Neuronal stem cell (in vitro differentiated cells): ENCODE results near the gene FAU.

Experiments
- DNase-seq: peaks from one replicate; pipeline ENCODE4 v3.0.0-alpha.2; 2013; ENCODE audit warnings: low spot score
- H2AFZ ChIP-seq: one replicate; pipeline ENCODE4 v1.6.1; 2013; ENCODE audit warnings: mild to moderate bottlenecking, low read length, inconsistent platforms
- H2AK5ac ChIP-seq: 2 replicates; pipeline ENCODE4 v1.6.1; 2013; ENCODE audit warnings: low read depth, mild to moderate bottlenecking, inconsistent platforms, low read length, moderate library complexity, mixed read lengths
- H2BK120ac ChIP-seq: 2 replicates; pipeline ENCODE4 v1.6.1; 2013; ENCODE audit warnings: low read depth, mild to moderate bottlenecking, inconsistent platforms, low read length, moderate library complexity, mixed read lengths
- H2BK12ac ChIP-seq: one replicate; pipeline ENCODE4 v1.6.1; 2013; ENCODE audit warnings: low read length, inconsistent platforms
- H2BK15ac ChIP-seq: 2 replicates; pipeline ENCODE4 v1.6.1; 2013; ENCODE audit warnings: mild to moderate bottlenecking, low read length, inconsistent platforms, mixed read lengths
- H2BK5ac ChIP-seq: one replicate; pipeline ENCODE4 v1.6.1; 2013; ENCODE audit warnings: inconsistent platforms, mild to moderate bottlenecking, low read length, moderate library complexity
- H3K14ac ChIP-seq: one replicate; pipeline ENCODE4 v1.6.1; 2013; ENCODE audit warnings: low read length, inconsistent platforms
- H3K18ac ChIP-seq: 2 replicates; pipeline ENCODE4 v1.6.1; 2013; ENCODE audit warnings: low read length, inconsistent platforms
- H3K23ac ChIP-seq: 2 replicates; pipeline ENCODE4 v1.6.1; 2013; ENCODE audit warnings: low read depth, mild to moderate bottlenecking, mixed read lengths, low read length, inconsistent platforms; ENCODE audit not compliant: poor library complexity
- H3K27ac ChIP-seq: replicated peaks from 3 replicates; pipeline ENCODE4 v1.5.1; 2013; ENCODE audit warnings: low read length, inconsistent platforms
- H3K27me3 ChIP-seq, 3 experiments: 2 replicates each; pipeline ENCODE4 v1.6.1; 2013; ENCODE audit warnings: low read length in 3 of 3, mild to moderate bottlenecking in 2 of 3, inconsistent platforms in 1 of 3, low read depth in 1 of 3, mixed read lengths in 1 of 3, moderate library complexity in 1 of 3; ENCODE audit not compliant: control insufficient read depth in 3 of 3, insufficient read depth in 3 of 3
- H3K36me3 ChIP-seq, 2 donors: replicated peaks in 1 of 2; 2 replicates each; pipeline ENCODE4 v1.6.1; 2013; ENCODE audit warnings: low read length in 2 of 2; ENCODE audit not compliant: control insufficient read depth in 2 of 2, insufficient read depth in 2 of 2
- H3K4ac ChIP-seq: 2 replicates; pipeline ENCODE4 v1.6.1; 2013; ENCODE audit warnings: inconsistent platforms, mild to moderate bottlenecking, low read length, moderate library complexity
- H3K4me1 ChIP-seq, 2 donors: 1 replicate in 1 of 2; 2 replicates in 1 of 2; pipeline ENCODE4 v1.6.1; 2013; ENCODE audit warnings: low read length in 2 of 2, low read depth in 1 of 2; ENCODE audit not compliant: control insufficient read depth in 2 of 2, insufficient read depth in 1 of 2
- H3K4me2 ChIP-seq: one replicate; pipeline ENCODE4 v1.6.1; 2013; ENCODE audit warnings: mild to moderate bottlenecking, low read length, inconsistent platforms; ENCODE audit not compliant: insufficient read depth, poor library complexity, severe bottlenecking
- H3K4me3 ChIP-seq, 2 donors: 2 replicates each; pipeline ENCODE4 v1.5.1; 2013; ENCODE audit warnings: low read length in 2 of 2, mild to moderate bottlenecking in 2 of 2, inconsistent platforms in 1 of 2, moderate library complexity in 1 of 2
- H3K79me1 ChIP-seq: one replicate; pipeline ENCODE4 v1.6.1; 2013; ENCODE audit warnings: low read depth, mild to moderate bottlenecking, inconsistent platforms, low read length, moderate library complexity
- H3K9ac ChIP-seq: one replicate; pipeline ENCODE4 v1.6.1; 2013; ENCODE audit warnings: mild to moderate bottlenecking, low read depth, low read length, inconsistent platforms; ENCODE audit not compliant: poor library complexity
- H3K9me3 ChIP-seq, 2 donors: replicated peaks in 1 of 2; 2 replicates each; pipeline versions ENCODE3 to v1.6.1; 2013; ENCODE audit warnings: low read length in 2 of 2, mild to moderate bottlenecking in 2 of 2, inconsistent platforms in 1 of 2, low read depth in 1 of 2, mixed read lengths in 1 of 2, moderate library complexity in 1 of 2; ENCODE audit not compliant: control insufficient read depth in 2 of 2, insufficient read depth in 1 of 2
- H4K8ac ChIP-seq: one replicate; pipeline ENCODE4 v1.6.1; 2013; ENCODE audit warnings: low read depth, mild to moderate bottlenecking, inconsistent platforms, low read length, moderate library complexity
- H4K91ac ChIP-seq: one replicate; pipeline ENCODE4 v1.6.1; 2013; ENCODE audit warnings: low read length, low read depth, mild to moderate bottlenecking, inconsistent platforms; ENCODE audit not compliant: poor library complexity
- WGBS, 2 donors: extraction: QIAGEN DNeasy Blood & Tissue Kit; methylation state at CpG; one replicate each; pipeline ENCODE4 v1.1.7; 2013; ENCODE audit warnings: missing lambda C conversion rate in 2 of 2, mixed read lengths in 1 of 2; ENCODE audit not compliant: insufficient read length in 2 of 2, insufficient replicate concordance in 1 of 2; ENCODE audit errors: extremely low coverage in 2 of 2; 5-methylcytosine and 5-hydroxymethylcytosine counted together

Gene FAU

GRCh38 chr11:65135633-65136145 lies 13.8 kb upstream of the FAU start:
- Histone ChIP-seq H3K36me3 (peaks cover 21 to 22% of the 10 kb centered on the region in 2 donors), H3K27me3 (no peaks in the 10 kb centered on the region), H4K91ac (no peak overlapping the region), H3K79me1 (peaks cover 18% of the 10 kb centered on the region), H4K8ac (no peak overlapping the region), H2BK5ac (no peak overlapping the region), H3K9me3 (no peaks in the 10 kb centered on the region), H3K27ac (peak overlapping the region; percentile 69), H3K18ac (no peak overlapping the region), H3K4me1 (peaks cover 9 to 13% of the 10 kb centered on the region in 2 donors), H2BK15ac (no peak overlapping the region), H2BK120ac (no peak overlapping the region), H3K4ac (no peak overlapping the region), H3K4me2 (peak overlapping the region; percentile 63), H2AK5ac (peak overlapping the region; percentile 3), H3K9ac (no peak overlapping the region), H3K4me3 (peak overlapping the region; percentile 79 to 86), H3K23ac (no peak overlapping the region), H2BK12ac (no peak overlapping the region), H3K14ac (no peak overlapping the region), H2AFZ (peak overlapping the region; percentile 95)
- WGBS, 2 donors = no CpG with 5 or more reads among the region's 11 CpGs
- no peak for DNase-seq

DNA sequence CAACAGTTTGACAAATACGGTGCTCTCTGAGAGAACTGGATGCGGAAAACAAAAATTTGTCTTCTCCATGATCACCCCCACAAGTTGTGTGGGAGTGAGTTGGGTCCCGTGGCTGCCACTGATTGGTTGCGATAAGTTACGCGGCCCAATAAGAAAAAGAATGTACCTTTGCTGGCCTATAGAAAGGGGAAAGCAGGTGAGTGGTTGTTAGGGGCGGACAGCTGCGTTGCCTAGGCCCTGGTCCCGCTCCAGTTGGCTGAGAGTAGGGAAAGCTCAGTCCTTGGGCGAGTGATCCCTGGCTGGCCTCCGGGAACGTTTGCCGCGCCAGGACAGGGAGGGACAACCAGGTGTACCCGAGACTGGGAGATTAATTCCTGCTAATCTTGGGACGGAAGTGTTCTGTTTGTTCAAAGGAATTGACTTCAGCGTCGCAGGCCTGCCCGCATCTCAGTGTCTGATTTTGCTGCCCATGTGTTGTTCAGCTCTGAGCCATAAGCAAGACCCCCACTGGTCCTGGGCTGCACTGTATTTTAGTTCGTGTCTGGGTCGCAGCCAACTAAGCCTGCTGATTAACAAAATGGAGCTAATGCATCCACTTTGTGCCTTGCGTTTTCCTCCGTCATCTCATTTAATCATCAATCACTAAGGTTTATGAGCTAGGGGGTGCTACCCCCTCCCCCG lies 13.2 kb upstream of the FAU start:
- peak overlapping the region; percentile 95 for H2AFZ ChIP-seq
- H3K27me3 ChIP-seq = no peaks in the 10 kb centered on the region
- peaks cover 18% of the 10 kb centered on the region for H3K79me1 ChIP-seq
- H3K18ac ChIP-seq = peak overlapping the region; percentile 89
- H3K27ac ChIP-seq = peak overlapping the region; percentile 86
- H3K4me1 ChIP-seq = peaks cover 9 to 13% of the 10 kb centered on the region in 2 donors
- no peak overlapping the region for H2BK15ac ChIP-seq
- H4K8ac ChIP-seq = no peak overlapping the region
- no peaks in the 10 kb centered on the region for H3K9me3 ChIP-seq
- H3K4ac ChIP-seq = no peak overlapping the region
- peak overlapping the region; percentile 95 for H3K4me2 ChIP-seq
- H3K4me3 ChIP-seq = peak overlapping the region; percentile 79 to 94
- H4K91ac ChIP-seq = no peak overlapping the region
- H2BK5ac ChIP-seq = peak overlapping the region; percentile 99
- H2BK120ac ChIP-seq = no peak overlapping the region
- H3K14ac ChIP-seq = no peak overlapping the region
- H2AK5ac ChIP-seq = no peak overlapping the region
- H3K23ac ChIP-seq = no peak overlapping the region
- H3K9ac ChIP-seq = peak overlapping the region; percentile 87
- peak; percentile 92 for DNase-seq
- no CpG with 5 or more reads among the region's 24 CpGs for WGBS, 2 donors
- peaks cover 26% of the 10 kb centered on the region in 2 donors for H3K36me3 ChIP-seq
- H2BK12ac ChIP-seq = no peak overlapping the region

DNA sequence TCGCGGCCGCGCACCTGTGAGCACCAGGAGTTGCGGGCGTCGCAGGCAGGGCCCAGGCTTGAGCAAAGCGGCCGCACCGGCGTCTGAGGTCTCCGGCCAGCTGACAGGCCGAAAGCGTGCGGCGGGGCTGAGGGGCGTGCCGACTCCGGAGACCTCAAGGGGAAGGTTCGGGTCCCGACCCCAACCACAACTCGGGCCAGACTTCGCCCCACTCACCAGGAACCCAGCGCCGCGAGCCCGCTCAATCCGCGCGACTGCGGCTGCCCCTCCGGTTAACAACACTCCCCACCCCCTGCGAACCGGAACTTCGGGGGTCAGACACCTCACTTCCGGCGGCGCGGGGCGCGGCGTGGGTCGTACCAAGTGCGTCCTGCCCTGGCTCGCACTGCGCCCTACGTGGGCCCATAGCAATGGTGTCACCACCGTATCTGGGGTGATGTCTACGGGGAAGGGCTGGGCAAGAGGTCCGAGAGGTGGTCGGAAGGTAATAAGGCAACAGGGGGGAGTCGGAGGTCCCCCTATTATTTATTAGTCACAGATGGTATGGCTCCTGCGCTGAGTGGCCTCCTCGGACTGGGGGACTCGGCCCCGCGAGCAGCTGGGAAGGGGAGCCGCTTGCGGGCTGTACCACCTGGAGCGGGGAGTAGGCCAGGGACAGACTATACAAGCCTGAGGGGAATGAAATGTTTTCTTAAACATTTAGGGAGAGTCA lies 12.5 kb upstream of the FAU start, which contains the start of gene SYVN1:
Gene SYVN1, minus strand, starts transcription at position 280 of the 712 bp plus-strand sequence. CDS start 918 bp downstream, outside the sequence.
- no peak within 1 kb of the TSS for H4K91ac ChIP-seq
- H3K27me3 ChIP-seq = no peaks in the 10 kb centered on the region
- H2BK5ac ChIP-seq = peak within 1 kb of the TSS; percentile 99
- H3K9ac ChIP-seq = peak within 1 kb of the TSS; percentile 89
- H3K18ac ChIP-seq = peak within 1 kb of the TSS; percentile 98
- H2AK5ac ChIP-seq = peak within 1 kb of the TSS; percentile 63
- peak within 1 kb of the TSS; percentile 97 for H4K8ac ChIP-seq
- DNase-seq = peak; percentile 86
- peak within 1 kb of the TSS; percentile 39 for H3K4ac ChIP-seq
- H3K4me2 ChIP-seq = peak within 1 kb of the TSS; percentile 95
- WGBS, 2 donors = no CpG with 5 or more reads among the region's 60 CpGs
- peak within 1 kb of the TSS; percentile 86 for H3K14ac ChIP-seq
- H3K4me3 ChIP-seq = peak within 1 kb of the TSS; percentile 79 to 94
- H2AFZ ChIP-seq = peak within 1 kb of the TSS; percentile 95
- H2BK15ac ChIP-seq = peak within 1 kb of the TSS; percentile 60
- H3K9me3 ChIP-seq = no peaks in the 10 kb centered on the region
- H2BK120ac ChIP-seq = no peak within 1 kb of the TSS
- no peak within 1 kb of the TSS for H2BK12ac ChIP-seq
- H3K79me1 ChIP-seq = peaks cover 18% of the 10 kb centered on the region
- peak within 1 kb of the TSS; percentile 83 for H3K23ac ChIP-seq
- peaks cover 33% of the 10 kb centered on the region in 2 donors for H3K36me3 ChIP-seq
- peak within 1 kb of the TSS; percentile 86 for H3K27ac ChIP-seq
- H3K4me1 ChIP-seq = peaks cover 9 to 13% of the 10 kb centered on the region in 2 donors

GRCh38 chr11:65133724-65134123 lies 11.8 kb upstream of the FAU start:
- Histone ChIP-seq H3K27me3 (no peaks in the 10 kb centered on the region), H3K9me3 (no peaks in the 10 kb centered on the region), H2BK12ac (no peak overlapping the region), H2BK120ac (no peak overlapping the region), H3K9ac (peak overlapping the region; percentile 89), H2BK5ac (no peak overlapping the region), H3K79me1 (peaks cover 18% of the 10 kb centered on the region), H2AFZ (peak overlapping the region; percentile 95), H3K4ac (no peak overlapping the region), H3K18ac (peak overlapping the region; percentile 21), H3K4me1 (peaks cover 9 to 13% of the 10 kb centered on the region in 2 donors), H2BK15ac (peak overlapping the region; percentile 27), H3K36me3 (peaks cover 38 to 40% of the 10 kb centered on the region in 2 donors), H3K23ac (peak overlapping the region; percentile 58), H3K27ac (no peak overlapping the region), H4K8ac (no peak overlapping the region), H2AK5ac (peak overlapping the region; percentile 63), H3K4me3 (peak overlapping the region; percentile 79 to 94), H4K91ac (no peak overlapping the region), H3K4me2 (peak overlapping the region; percentile 95), H3K14ac (peak overlapping the region; percentile 86)
- WGBS, 2 donors = no CpG with 5 or more reads among the region's 20 CpGs
- DNase-seq = no peak
